Heart right ventricle (tissue), 16 donors: ENCODE measurements around the gene FLRT1. TPM values are rescaled to one million over a fixed set of nuclear protein-coding genes. Genes with fewer than 3 reads are reported as not detected.

ENCODE experiments used
- ATAC-seq, 8 donors: fragments of 200-7000 bp; cut with Tn5 transposase; one replicate each; pipeline ENCODE4 v1.9.1; 2020; ENCODE audit warnings: mild to moderate bottlenecking in 8 of 8, moderate library complexity in 8 of 8, moderate number of reproducible peaks in 1 of 8
- DNase-seq, 2 donors: peaks; one replicate each; pipeline ENCODE4 v3.0.0-alpha.2; 2020
- H3K27ac ChIP-seq, 10 donors: fragments of 200-600 bp; sonication (generic) in 2 of 10; one replicate each; pipeline versions ENCODE4 v1.5.0 to v1.8.0; 2020 to 2022; ENCODE audit warnings: mild to moderate bottlenecking in 3 of 10
- H3K27me3 ChIP-seq, 7 donors: fragments of 200-600 bp; one replicate each; pipeline ENCODE4 v1.8.0; 2021 to 2022; ENCODE audit warnings: mild to moderate bottlenecking in 2 of 7
- H3K36me3 ChIP-seq, 9 donors: fragments of 200-600 bp; sonication (generic) in 1 of 9; one replicate each; pipeline versions ENCODE4 v1.5.0 to v1.8.0; 2020 to 2022; ENCODE audit warnings: mild to moderate bottlenecking in 2 of 9
- H3K4me1 ChIP-seq, 9 donors: fragments of 200-600 bp; sonication (generic) in 1 of 9; one replicate each; pipeline versions ENCODE4 v1.5.0 to v1.8.0; 2020 to 2022; ENCODE audit warnings: mild to moderate bottlenecking in 4 of 9
- H3K4me3 ChIP-seq, 10 donors: fragments of 200-600 bp; sonication (generic) in 2 of 10; one replicate each; pipeline versions ENCODE4 v1.5.0 to v1.8.0; 2020 to 2022; ENCODE audit warnings: mild to moderate bottlenecking in 7 of 10, moderate library complexity in 2 of 10
- H3K9me3 ChIP-seq, 11 donors: fragments of 200-600 bp in 10 of 11; sonication (generic) in 2 of 11; one replicate each; pipeline versions ENCODE4 v1.5.0 to v1.8.0; 2013 to 2022; ENCODE audit warnings: mild to moderate bottlenecking in 2 of 11, control low read depth in 1 of 11, moderate library complexity in 1 of 11
- WGBS, 2 donors: extraction: QIAGEN DNeasy Blood & Tissue Kit; methylation state at CpG; one replicate each; pipeline ENCODE4 v1.1.7; 2013; ENCODE audit warnings: inconsistent platforms in 1 of 2; 5-methylcytosine and 5-hydroxymethylcytosine counted together
- intact Hi-C, 10 donors: fragments of 100-400 bp; cut with DNase I; formaldehyde crosslinking; loops; one replicate each; pipeline versions ENCODE4 v1.11.1 to v1.14.2; 2022
- polyA plus RNA-seq, 2 donors: library from polyadenylated mRNA; stranded (reverse); fragments of 200-250 nt; gene quantifications; one replicate each; pipeline ENCODE4 v1.2.3, GENCODE V29; 2013
- total RNA-seq, 10 donors: library from RNA; stranded (reverse); fragmentation: NEBNext Ultra II Directional in 3 of 10; extraction: Animal tissue kit (Norgen Biotek cat#: 25700) in 3 of 10; gene quantifications; one replicate each; pipeline versions ENCODE4 v1.2.1 to v1.2.4, GENCODE V29; 2021 to 2023
- TF ChIP-seq, protein P1 (sequence below), 9 donors: fragments of 200-600 bp; sonication (generic) in 2 of 9; IDR thresholded peaks; one replicate each; pipeline versions ENCODE4 v1.5.0 to v1.8.0; 2021 to 2022; ENCODE audit warnings: antibody characterized with exemption in 9 of 9, mild to moderate bottlenecking in 5 of 9, moderate library complexity in 1 of 9
- donor health status: Arrhythmogenic right ventricular cardiomyopathy.
- donor health status: ischemic (EF 13 %, LVEDD 7.1; RV severe dilation, severe dysfunction).
- donor health status: healthy with polysubstance abuse.
- donor health status: DM: no; HTN: yes; CAD: no.
- donor health status: DM: no; HTN: no; CAD: no.
- donor health status: ischemic (EF 25% LVEDD 6.9; RV normal size, moderate dysfunction).
- donor health status: ischemic (EF 25% LVEDD 5.7; RV mildly dilated, moderate dysfunction).
- donor health status: healthy.
- donor health status: DM: yes; HTN: yes; CAD: no.
- donor health status: Ischemic cardiomyopathy.
- donor health status: ischemic (EF 35%, LVEDD 5.7; RV mildly dilated, moderate dysfunction).
- donor health status: nonischemic (EF 11% LVEDD 7.7; RV severe dilation, severe dysfunction).
- donor health status: DM: yes; HTN: yes; CAD: no.
- donor health status: PGD.
- donor health status: ischemic (EF 29% LVEDD 5.4; RV normal size, mild dysfunction).
- donor health status: nonischemic (EF 23%, LVEDD 6.1; RV moderate dilation, normal function).

Gene FLRT1
- total and polyA plus RNA-seq, 12 donors, result 0.17 to 0.83 (median 0.39) TPM

GRCh38 chr11:64001484-64002420 lies 34.0 kb upstream of the FLRT1 start:
- WGBS, 2 donors, result 47 to 61% methylated on average over 23 of the region's 23 CpGs
- Histone ChIP-seq H3K27ac (peak overlapping the region in 1 of 10 donors; percentile 14), H3K27me3 (peaks cover 0 to 69% (median 0%) of the 10 kb centered on the region in 7 donors), H3K4me3 (peak overlapping the region in 4 of 10 donors; percentile 46 to 53 (median 52)), H3K36me3 (peaks cover 0 to 24% (median 12%) of the 10 kb centered on the region in 9 donors), H3K4me1 (peaks cover 23 to 56% (median 38%) of the 10 kb centered on the region in 9 donors), H3K9me3 (no peaks in the 10 kb centered on the region)
- TF ChIP-seq, protein P1, sequence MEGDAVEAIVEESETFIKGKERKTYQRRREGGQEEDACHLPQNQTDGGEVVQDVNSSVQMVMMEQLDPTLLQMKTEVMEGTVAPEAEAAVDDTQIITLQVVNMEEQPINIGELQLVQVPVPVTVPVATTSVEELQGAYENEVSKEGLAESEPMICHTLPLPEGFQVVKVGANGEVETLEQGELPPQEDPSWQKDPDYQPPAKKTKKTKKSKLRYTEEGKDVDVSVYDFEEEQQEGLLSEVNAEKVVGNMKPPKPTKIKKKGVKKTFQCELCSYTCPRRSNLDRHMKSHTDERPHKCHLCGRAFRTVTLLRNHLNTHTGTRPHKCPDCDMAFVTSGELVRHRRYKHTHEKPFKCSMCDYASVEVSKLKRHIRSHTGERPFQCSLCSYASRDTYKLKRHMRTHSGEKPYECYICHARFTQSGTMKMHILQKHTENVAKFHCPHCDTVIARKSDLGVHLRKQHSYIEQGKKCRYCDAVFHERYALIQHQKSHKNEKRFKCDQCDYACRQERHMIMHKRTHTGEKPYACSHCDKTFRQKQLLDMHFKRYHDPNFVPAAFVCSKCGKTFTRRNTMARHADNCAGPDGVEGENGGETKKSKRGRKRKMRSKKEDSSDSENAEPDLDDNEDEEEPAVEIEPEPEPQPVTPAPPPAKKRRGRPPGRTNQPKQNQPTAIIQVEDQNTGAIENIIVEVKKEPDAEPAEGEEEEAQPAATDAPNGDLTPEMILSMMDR (IDR thresholded peaks at IDR 0.05), result no peak
- no peak for DNase-seq
- ATAC-seq, result peak in 2 of 8 donors; percentile 4 to 6
- intact Hi-C loops, result loop anchor here in 6 of 10 donors (1.0 to 2.0 kb wide), 4 partner anchors 145 to 151 kb away; no protein-coding TSS in a partner anchor

GRCh38 chr11:64003807-64004589 lies 31.7 kb upstream of the FLRT1 start:
- no peak overlapping the region for H3K4me3 ChIP-seq
- H3K27ac ChIP-seq, result no peak overlapping the region
- intact Hi-C loops, result loop anchor here in 1 of 10 donors (2.0 kb wide), 1 partner anchor 143 kb away; no protein-coding TSS in a partner anchor
- DNase-seq (no peak), ATAC-seq (no peak)
- 70% methylated on average over 23 of the region's 23 CpGs for WGBS, 2 donors
- TF ChIP-seq, protein P1 (IDR thresholded peaks at IDR 0.05), result no peak
- peaks cover 0 to 1% (median 0%) of the 10 kb centered on the region in 9 donors for H3K36me3 ChIP-seq
- peaks cover 0 to 86% (median 0%) of the 10 kb centered on the region in 7 donors for H3K27me3 ChIP-seq
- peaks cover 21 to 67% (median 50%) of the 10 kb centered on the region in 9 donors for H3K4me1 ChIP-seq
- H3K9me3 ChIP-seq, result no peaks in the 10 kb centered on the region

GRCh38 chr11:64004590-64004984 lies 31.1 kb upstream of the FLRT1 start:
- H3K36me3 ChIP-seq, result no peaks in the 10 kb centered on the region

More at GRCh38 chr11:64004590-64004984, 31.1 kb upstream of the FLRT1 start:
- WGBS, 2 donors, result 76 to 79% methylated on average over 4 of the region's 4 CpGs
- TF ChIP-seq, protein P1 (IDR thresholded peaks at IDR 0.05), result no peak
- Histone ChIP-seq H3K4me3 (no peak overlapping the region), H3K27me3 (peaks cover 0 to 85% (median 0%) of the 10 kb centered on the region in 7 donors), H3K4me1 (peaks cover 17 to 61% (median 44%) of the 10 kb centered on the region in 9 donors), H3K27ac (no peak overlapping the region), H3K9me3 (no peaks in the 10 kb centered on the region)
- intact Hi-C loops, result no loop called here
- no peak for ATAC-seq
- DNase-seq, result no peak
